Activated CD8-positive, alpha-beta memory T cell treated with anti-CD3 and anti-CD28 coated beads for 1 hour (primary cell): Measurements from ENCODE around the gene CAPN12.
A peak's percentile ranks its signal among the peaks of the same experiment; 100 is the strongest.

ENCODE experiments used
- DNase-seq, 2 donors: peaks; one replicate each; pipeline ENCODE4 v3.0.0-alpha.2; 2020; ENCODE audit warnings: low read depth in 1 of 2; ENCODE audit errors: extremely low read depth in 1 of 2

Gene CAPN12

DNA sequence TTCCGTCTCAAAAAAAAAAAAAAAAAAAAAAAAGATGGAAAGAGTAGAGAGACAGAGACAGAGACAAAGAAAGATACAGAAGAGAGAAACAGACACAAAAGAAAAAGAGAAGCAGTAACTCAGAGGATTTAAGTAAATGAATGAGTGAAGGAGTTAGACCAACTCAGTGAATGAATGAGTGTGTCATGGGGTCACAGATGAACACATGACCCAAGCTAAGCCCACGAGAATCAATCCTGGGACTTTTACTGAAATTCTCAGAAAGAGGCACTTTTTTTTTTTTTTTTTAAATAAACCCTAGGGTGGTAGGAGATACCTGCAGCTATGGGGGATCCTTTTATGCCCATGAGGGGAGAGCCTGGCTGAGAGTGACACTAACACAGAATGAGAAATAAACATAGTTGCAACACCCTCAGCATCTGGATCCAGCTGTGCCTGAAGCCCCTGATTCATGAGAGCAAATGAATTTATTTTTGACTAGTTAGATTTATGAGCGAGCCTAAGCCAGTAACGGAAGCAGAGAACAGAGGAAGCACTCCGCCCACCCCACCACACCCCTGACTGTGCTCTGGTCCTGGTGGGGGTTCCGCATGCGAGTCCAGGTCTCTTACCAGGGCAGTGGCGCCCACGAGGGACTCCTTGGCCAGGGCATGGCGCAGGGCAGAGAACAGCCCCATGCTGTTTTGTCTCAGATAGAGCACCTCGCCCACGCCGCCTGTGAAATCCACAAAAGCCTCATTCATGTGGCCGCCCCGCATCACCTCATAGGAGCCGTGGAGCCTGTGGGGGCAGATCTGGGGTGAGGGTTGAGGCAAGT is 4.6 kb downstream of the CAPN12 start:
- no peak for DNase-seq

DNA sequence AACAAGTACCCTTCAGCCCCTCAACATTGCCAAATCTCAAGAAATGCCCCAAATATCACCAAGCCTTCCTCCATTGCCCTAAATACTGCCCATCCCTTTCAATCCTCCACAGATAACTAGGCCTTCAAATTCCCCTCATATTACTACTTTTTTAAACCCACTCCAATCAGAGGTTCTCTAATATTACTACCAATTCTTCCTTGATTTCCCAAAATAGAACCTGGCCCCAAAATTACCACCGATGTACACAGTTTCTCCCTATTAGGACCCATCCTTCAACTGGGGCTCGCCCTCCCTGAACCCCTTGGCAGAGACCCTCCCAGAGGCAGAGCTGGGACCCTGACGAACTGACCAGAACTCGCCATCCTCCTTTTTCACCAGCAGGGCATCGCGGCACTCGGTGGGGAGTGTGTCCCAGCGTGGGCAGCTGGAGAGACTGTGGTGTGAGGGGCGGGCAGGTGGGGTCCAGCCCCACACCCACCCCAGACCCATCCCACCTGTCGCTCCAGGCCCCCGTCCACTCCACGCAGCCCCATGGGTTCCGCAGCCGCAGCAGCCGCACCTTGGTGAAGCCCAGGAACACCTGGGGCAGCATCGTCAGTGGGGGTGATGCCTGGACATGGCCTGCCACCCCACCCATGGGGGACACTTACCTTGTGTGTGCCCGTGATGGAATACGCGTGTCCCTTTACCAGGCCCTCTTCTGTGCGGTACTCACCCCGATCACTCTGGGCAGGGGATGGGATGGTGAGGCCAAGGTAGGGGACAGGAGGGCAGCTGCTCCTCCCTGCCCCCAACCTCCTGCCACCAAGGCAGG is 6.1 kb downstream of the CAPN12 start:
- no peak for DNase-seq

GRCh38 chr19:38737281-38737865 is 6.9 kb downstream of the CAPN12 start:
- DNase-seq: no peak

GRCh38 chr19:38736413-38737280 is 7.6 kb downstream of the CAPN12 start:
- DNase-seq: peak; percentile 38 to 47

GRCh38 chr19:38736036-38736412 is 8.2 kb downstream of the CAPN12 start:
- DNase-seq: peak; percentile 25 to 39

DNA sequence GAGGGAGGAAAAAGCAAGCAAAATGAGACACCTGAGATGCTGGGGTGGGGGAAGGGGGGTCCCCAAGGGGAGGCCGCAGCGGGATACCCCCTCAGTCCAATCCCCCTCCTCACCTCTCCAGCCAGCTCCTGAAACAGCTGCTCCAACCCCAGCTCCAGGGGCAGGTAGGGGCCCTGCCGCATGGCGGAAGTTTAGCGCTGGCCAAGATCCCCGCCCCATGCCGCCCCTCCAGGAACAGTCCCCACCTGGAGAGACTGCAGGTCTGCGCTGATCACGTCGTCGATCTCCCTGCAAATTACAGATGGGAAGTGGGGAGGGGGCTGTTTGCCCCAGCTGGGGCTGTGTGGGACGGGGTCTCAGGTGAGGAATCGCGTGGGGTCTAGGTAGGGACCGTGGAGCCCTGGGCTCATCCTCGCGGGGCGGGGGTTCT is 9.0 kb downstream of the CAPN12 start:
- DNase-seq: no peak

DNA sequence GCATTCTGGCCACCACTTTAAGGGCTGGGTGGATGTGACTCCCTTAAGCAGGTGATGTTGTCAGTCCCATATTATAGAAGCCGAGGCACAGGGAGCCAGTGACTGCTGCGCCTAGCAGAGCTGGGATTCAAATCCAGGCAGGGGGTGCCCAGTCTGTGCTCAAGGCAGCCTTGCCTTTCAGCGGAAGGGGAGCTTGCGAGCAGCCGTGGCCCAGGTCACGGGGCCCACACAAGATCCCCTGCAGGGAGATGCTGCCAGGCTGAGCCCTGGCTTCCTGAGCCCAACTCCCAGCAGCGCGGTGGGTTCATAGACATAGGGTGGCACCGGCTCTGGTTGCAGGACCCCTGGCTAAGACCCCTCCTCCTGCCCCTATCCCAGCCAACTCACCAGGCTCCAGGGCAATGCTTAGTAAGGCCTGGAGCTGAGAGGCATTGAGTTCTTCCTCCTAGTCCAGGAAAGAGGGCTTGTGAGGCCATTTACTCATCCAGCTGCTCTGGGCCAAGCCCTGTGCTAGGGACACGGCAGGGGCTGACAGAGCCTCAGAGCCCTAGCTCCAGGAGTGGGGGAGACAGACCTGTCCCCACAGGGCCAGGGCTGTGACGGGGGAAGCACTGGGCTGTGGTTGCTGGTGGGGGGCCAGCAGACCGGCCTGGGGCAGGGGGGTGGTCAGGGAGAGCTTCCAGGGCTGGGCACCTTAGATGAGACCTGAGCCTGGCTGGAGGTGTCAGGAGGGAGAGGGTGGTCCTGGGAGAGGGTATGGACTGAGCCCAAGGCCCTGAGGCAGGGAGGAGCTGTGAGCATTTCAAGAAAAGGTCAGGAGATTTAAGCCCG is 9.6 kb downstream of the CAPN12 start:
- no peak for DNase-seq

DNA sequence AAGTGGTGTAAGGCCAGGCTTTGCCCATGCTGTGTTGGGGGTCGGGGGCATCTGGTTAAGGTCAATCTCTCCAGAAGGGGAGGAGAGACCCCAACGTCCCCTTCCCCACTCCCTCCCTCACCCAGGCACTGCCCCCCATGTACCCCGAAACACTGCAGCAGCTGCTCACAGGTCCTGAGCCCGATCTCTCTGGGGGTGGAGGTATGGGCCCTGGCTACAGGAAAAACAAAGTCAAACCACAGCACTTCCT is 10.2 kb downstream of the CAPN12 start:
- no peak for DNase-seq

- no peak for DNase-seq
Measured at GRCh38 chr19:38733493-38734175, 10.6 kb downstream of the CAPN12 start.

DNA sequence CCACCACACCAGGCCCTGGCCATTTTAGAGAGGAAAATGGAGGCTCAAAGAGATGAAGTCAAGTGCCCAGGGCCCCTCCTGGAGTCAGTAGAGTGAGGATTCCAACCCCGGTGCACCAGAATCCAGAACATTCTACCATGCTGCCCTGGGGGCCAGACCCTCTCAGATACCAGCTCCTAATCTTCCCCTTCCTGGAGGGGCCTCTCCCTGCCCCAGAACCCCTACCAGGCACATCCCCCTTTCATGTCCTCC is 11.1 kb downstream of the CAPN12 start:
- no peak for DNase-seq

DNA sequence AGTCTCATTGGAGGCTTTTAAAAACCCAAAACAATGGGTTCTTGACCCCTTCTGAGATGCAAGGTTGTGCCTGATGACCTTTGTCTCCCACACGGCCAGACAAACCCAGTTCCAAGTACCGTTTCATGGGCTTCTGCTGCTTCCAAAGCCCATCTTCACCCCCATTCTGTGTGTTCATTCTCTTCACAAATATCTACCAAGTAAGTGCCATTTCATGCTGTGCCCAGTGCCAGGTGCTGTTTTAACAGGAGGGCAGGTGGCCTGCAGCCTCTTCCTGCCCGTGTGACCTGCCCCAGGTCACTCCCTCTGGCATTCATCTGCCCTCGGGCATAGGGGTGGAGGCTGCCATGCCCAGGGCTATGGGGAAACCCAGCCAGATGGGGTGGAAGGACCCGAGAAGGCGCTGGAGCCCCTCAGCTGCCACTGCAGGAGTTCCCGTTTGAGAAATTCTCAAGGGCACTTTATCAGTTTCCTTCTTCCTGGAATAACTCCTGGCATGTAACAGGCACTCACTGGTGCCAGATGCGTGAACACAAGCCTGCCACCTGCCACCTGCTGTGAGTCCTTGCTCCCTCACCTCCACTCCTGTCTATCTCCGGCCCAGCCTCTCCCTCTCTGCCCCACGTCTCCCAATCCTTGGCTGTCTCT is 12.5 kb downstream of the CAPN12 start:
- no peak for DNase-seq

- no peak for DNase-seq
Measured at GRCh38 chr19:38730731-38731589, 13.3 kb downstream of the CAPN12 start.

DNA sequence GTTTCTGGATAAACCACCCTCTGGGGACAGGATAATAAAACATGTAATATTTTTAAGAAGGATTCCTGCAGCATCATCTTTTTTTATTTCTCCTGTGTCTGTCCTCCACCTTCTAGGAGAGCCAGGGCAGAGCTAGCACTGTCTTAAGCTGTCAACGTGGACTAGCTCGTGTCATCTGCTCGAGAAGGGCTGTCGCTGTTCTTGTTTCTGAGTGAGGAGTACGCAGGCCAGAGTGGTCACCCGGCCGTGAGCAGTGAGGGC is 13.9 kb downstream of the CAPN12 start:
- no peak for DNase-seq

DNA sequence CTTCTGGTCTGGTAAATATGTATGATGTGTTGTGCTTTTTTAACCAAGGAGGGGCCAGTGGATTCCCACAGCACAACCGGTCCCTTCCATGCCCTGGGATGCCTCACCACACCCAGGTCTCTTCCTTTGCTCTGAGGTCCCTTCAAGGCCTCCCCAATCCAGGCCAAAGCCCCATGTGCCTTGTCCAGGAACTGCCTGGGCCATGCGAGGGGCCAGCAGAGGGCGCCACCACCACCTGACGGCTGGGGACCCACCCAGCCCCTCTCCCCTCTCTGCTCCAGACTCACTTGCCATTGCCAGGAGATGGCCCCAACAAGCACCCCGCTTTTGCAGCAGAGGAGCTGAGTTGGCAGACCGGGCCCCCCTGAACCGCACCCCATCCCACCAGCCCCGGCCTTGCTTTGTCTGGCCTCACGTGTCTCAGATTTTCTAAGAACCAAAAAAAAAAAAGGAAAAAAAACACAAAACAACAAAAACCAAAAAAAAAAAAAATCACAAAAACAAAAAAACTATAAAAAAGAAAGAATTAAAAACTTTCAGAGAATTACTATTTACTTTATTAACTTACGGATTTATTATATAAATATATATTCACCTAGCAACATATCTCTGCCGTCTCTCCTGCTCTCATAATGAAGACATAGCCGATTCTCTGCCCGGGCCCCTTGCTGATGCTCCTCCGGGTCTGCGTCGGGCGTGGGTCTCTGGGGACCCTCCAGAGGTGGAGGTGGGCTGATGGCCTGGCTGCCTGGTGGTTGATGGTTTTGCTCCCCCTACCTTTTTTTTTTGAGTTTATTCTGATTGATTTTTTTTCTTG is 14.4 kb downstream of the CAPN12 start:
- peak; percentile 42 to 71 for DNase-seq

GRCh38 chr19:38728752-38729541 is 15.3 kb downstream of the CAPN12 start:
- no peak for DNase-seq

DNA sequence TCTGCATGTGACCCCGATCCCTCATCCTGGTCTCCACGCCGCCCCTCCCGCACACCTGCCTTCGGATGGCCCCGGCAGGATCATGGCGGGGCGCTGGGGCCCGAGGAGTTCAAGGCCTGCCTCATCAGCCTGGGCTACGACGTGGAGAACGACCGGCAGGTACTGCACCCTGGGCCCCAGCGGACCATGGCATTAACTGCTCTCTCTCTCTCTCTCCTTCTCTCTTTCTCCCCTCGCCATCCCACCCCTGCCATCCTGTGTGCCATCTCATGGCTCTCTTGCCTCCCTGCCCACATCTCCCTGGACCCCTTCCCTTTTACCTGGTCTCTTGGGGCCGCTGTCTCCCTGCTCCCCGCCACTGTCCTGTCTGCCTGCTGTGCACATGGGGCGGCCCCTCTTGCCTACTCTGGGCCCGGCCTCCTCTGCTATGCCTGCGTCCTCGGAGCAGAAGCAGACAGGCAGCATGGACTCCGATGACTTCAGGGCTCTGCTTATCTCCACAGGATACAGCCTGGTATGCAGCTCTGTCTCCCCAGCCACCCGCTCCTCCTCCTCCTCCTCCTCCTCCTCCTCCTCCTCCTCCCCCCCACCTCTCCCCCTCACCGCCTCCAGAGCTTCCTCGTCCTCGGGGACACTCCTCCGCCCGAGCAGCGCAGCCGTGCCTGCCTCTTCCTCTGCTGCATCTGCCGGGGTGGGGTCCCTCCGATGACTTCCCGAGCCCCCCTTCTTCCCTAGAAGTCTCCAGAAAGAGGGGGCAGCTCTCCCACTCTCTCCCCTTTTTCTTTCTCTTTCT is 16.2 kb downstream of the CAPN12 start:
- DNase-seq: no peak
